Activated T-helper 17 cell treated with anti-CD3 and anti-CD28 coated beads, Interleukin-2, amount 50 U/mL, for 72 hours (primary cell): ENCODE measurements around the gene IKZF3. TPM values are rescaled to one million over a fixed set of nuclear protein-coding genes. Genes with fewer than 3 reads are reported as not detected.
"Not testable (repeated sequence)": the region's sequence is repeated elsewhere in the genome, so short reads cannot be mapped to it uniquely, and the experiment has no call there.

Experiments
- ATAC-seq: fragments of 150-1000 bp; cut with Tn5 transposase; replicated peaks from 2 replicates; pipeline ENCODE4 v1.10.0; 2021; ENCODE audit warnings: mild to moderate bottlenecking, moderate library complexity
- H3K27ac Mint-ChIP-seq: one replicate; pipeline ENCODE4 v1.8.0; 2022; ENCODE audit warnings: mixed read lengths
- H3K27me3 Mint-ChIP-seq: one replicate; pipeline ENCODE4 v1.8.0; 2022; ENCODE audit warnings: mixed read lengths
- H3K36me3 Mint-ChIP-seq: one replicate; pipeline ENCODE4 v1.8.0; 2022; ENCODE audit warnings: low read depth, mild to moderate bottlenecking, mixed read lengths
- H3K4me1 Mint-ChIP-seq: one replicate; pipeline ENCODE4 v1.8.0; 2022; ENCODE audit warnings: mixed read lengths
- H3K4me3 Mint-ChIP-seq: one replicate; pipeline ENCODE4 v1.8.0; 2022; ENCODE audit warnings: mild to moderate bottlenecking, mixed read lengths
- H3K9me3 Mint-ChIP-seq: one replicate; pipeline ENCODE4 v1.8.0; 2022; ENCODE audit warnings: mixed read lengths
- total RNA-seq, 2 donors: library from RNA; stranded (reverse); gene quantifications; one replicate each; pipeline ENCODE4 v1.2.3, GENCODE V29; 2022

The IKZF3 gene
- total RNA-seq: 100 to 1,000 TPM in 1 of 2 donors, 10 to 100 TPM in 1; 55.0 to 119 TPM

- no peaks in the 10 kb centered on the region for H3K9me3 Mint-ChIP-seq
- ATAC-seq: peak; percentile 65
- peak within 1 kb of the TSS; percentile 91 for H3K4me3 Mint-ChIP-seq
- H3K27me3 Mint-ChIP-seq: no peaks in the 10 kb centered on the region
- H3K4me1 Mint-ChIP-seq: peaks cover 41% of the 10 kb centered on the region
- peak within 1 kb of the TSS; percentile 96 for H3K27ac Mint-ChIP-seq
- peaks cover 29% of the 10 kb centered on the region for H3K36me3 Mint-ChIP-seq
Measured at GRCh38 chr17:39863918-39864746, at the start of gene IKZF3. IKZF3 (minus strand) TSS chr17:39864312; CDS start chr17:39864126, 186 bp downstream.

DNA sequence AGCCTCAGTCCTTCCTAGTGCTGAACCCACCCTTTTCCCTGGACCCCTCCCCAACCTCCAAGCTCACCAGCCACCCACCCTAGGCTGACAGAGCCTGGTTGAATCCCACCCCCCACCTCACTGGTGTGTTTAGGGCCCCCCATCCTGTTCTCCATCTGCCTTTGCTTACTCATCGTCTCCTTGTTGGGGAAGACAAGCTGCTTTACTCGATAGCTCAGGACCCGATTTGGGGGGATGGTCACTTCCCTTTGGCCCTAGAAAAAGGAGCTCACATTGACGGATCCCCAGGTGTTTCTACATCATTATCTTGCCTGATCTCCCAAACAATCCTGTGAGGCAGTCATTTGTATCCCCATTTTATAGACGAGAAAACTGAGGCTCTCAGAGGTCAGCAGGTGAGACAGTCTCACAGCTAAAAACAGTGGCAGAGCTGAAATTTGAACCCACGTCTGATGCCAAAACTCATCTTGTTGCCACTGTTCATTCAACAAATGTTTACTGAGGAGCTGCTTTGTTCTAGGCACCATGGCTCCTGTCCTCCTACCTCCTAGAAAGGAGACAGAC, 44.8 kb upstream of the IKZF3 start:
- Mint-ChIP-seq H3K9me3 (no peaks in the 10 kb centered on the region), H3K27ac (no peak overlapping the region), H3K36me3 (peaks cover 81% of the 10 kb centered on the region), H3K4me3 (no peak overlapping the region), H3K27me3 (no peaks in the 10 kb centered on the region), H3K4me1 (peaks cover 6% of the 10 kb centered on the region)
- ATAC-seq: no peak

DNA sequence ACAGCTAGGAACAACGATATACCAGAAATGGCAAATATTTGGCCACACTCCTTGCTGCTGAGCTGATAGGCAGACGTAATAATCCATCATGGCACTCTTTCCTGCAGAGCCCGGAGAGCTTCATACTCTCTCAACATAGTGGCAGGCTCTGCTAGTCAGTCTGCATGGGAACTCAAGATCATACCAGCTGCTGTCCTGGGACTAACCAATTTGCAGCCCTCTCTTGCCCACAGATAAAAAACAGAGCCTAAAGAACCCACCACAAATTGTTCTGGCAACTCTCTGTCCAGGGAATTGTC, 40.8 kb upstream of the IKZF3 start:
- peaks cover 52% of the 10 kb centered on the region for H3K36me3 Mint-ChIP-seq
- no peaks in the 10 kb centered on the region for H3K27me3 Mint-ChIP-seq
- H3K4me1 Mint-ChIP-seq: peaks cover 10% of the 10 kb centered on the region
- no peaks in the 10 kb centered on the region for H3K9me3 Mint-ChIP-seq
- H3K4me3 Mint-ChIP-seq: no peak overlapping the region
- peak overlapping the region; percentile 38 for H3K27ac Mint-ChIP-seq
- ATAC-seq: no peak

DNA sequence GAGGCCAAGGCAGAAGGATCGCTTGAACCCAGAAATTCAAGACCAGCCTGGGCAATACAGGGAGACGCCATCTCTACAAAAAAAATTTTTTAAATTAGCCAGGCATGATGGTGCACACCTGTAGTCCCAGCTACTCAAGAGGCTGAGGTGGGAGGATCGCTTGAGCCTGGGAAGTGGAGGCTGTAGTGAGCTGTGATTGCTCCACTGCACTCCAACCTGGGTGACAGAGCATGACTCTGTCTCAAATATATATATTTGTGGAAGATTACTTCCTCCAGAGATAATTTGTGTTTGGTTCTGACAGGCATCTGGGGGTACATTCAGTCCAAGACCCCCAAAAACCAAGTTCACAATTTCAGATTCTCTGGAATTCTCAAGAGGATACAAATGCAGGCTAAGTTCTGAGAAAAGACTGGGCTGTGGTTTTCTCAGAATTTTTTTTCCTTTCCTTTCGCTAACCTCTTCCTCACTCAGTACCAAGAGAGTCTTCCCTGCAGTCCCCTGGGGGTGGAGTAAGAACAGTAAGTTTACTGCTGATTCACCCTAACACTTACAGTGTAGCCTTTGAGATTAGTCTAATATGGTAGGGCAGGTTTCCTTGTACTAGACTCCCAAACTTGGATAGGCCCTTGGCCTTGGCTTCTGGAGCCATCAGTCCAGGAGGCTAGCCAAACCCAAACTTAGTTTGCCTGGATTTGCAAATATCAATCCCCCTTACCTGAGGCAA, 39.2 kb upstream of the IKZF3 start:
- Mint-ChIP-seq H3K4me1 (peaks cover 10% of the 10 kb centered on the region), H3K9me3 (no peaks in the 10 kb centered on the region), H3K36me3 (peaks cover 39% of the 10 kb centered on the region), H3K27ac (peak overlapping the region; percentile 40), H3K4me3 (peak overlapping the region; percentile 27), H3K27me3 (no peaks in the 10 kb centered on the region)
- peak; percentile 92 for ATAC-seq

DNA sequence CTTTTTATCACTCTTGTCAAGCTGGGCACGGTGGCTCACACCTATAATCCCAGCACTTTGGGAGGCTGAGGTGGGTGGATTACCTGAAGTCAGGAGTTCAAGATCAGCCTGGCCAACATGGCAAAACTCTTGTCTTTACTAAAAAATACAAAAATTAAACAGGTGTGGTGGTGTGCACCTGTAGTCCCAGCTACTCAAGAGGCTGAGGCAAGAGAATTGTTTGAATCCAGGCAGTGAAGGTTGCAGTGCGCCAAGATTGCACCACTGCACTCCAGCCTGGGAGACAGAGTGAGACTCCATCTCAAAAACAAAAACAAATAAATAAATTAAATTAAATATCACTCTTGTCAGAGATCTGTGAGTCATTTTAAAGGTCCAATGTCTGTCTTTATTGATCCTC, 37.9 kb upstream of the IKZF3 start:
- not testable (repeated sequence) for H3K27me3 Mint-ChIP-seq, ATAC-seq, H3K27ac Mint-ChIP-seq, H3K9me3 Mint-ChIP-seq, H3K4me3 Mint-ChIP-seq
- Mint-ChIP-seq H3K4me1 (peaks cover 10% of the 10 kb centered on the region), H3K36me3 (peaks cover 30% of the 10 kb centered on the region)

DNA sequence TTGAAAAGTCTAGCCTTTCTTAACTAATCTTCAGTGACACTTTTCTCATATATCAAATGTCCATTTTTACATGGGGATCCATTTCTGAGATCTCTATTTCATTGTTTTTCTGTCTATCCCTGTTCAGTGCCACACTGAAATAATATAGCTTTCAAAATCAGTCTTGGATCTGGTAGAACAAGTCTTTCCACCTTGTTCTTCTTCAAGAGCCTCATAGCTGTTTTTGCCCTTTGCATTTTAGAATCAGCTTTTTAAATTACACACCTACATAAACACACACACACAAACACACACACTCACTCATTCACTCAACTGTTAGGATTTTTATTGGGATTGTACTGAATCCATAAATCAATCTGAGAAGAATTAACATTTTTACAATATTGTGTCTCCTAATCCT, 35.1 kb upstream of the IKZF3 start:
- peaks cover 10% of the 10 kb centered on the region for H3K4me1 Mint-ChIP-seq
- peaks cover 10% of the 10 kb centered on the region for H3K36me3 Mint-ChIP-seq
- no peak overlapping the region for H3K4me3 Mint-ChIP-seq
- H3K9me3 Mint-ChIP-seq: no peaks in the 10 kb centered on the region
- ATAC-seq: no peak
- no peak overlapping the region for H3K27ac Mint-ChIP-seq
- H3K27me3 Mint-ChIP-seq: no peaks in the 10 kb centered on the region

DNA sequence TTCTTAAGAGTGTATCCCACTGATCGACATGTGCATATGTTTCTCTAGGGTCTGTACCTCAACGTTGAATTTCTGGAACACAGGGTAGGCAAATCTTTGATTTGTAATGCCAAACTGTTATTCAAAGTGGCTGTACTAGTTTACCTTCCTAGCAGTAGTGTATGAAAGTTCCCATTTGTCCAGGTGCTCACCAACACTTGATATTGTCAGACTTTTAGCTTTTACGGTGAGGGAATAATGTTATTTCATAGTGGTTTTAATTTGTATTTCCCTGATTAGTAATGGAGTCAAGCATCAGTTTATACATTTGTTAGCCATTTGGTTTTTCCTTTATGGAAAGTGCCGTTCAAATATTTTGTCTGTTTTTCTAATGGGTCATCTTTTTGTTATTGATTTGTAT, 34.0 kb upstream of the IKZF3 start:
- Mint-ChIP-seq H3K36me3 (peaks cover under 1% of the 10 kb centered on the region), H3K4me1 (peaks cover 5% of the 10 kb centered on the region), H3K9me3 (no peaks in the 10 kb centered on the region), H3K27ac (no peak overlapping the region), H3K27me3 (no peaks in the 10 kb centered on the region), H3K4me3 (no peak overlapping the region)
- ATAC-seq: no peak

DNA sequence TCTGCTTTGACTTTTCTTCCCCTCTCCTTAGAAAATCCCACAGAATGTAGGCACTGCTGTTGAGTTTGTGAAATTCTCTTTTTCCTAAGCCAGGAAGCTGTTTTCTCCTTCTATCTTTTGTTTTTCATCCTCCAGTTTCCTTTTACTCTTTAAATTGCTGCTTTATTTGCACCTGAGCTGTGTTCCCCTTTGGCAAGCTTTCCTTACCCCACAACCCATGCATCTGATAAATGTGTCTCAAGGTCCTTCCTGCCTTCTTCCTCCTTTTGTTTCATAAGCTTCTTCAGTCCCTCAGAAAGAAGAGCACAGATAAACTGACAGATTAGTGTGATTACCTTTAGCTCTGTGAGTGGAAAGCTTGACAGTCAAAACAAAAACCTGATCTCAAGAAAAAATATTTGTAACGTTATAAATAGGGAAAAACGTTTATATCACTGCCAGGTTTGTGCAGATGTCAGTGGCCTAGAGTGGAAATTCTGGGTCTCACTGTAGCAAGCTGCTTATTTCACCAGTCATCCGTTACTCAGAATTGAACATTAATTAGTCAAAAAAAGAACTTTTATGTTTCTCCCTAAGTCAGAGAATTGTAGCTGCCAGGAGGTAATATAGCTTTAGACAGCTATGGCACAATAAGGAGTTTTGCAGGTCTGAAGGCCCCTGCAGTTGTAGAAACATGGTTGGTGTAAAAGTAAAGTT, 30.7 kb upstream of the IKZF3 start:
- peak overlapping the region; percentile 7 for H3K4me3 Mint-ChIP-seq
- peak; percentile 64 for ATAC-seq
- no peaks in the 10 kb centered on the region for H3K9me3 Mint-ChIP-seq
- H3K36me3 Mint-ChIP-seq: no peaks in the 10 kb centered on the region
- peaks cover 8% of the 10 kb centered on the region for H3K27me3 Mint-ChIP-seq
- H3K4me1 Mint-ChIP-seq: peaks cover 5% of the 10 kb centered on the region
- H3K27ac Mint-ChIP-seq: peak overlapping the region; percentile 18

- Mint-ChIP-seq H3K4me1 (no peaks in the 10 kb centered on the region), H3K36me3 (no peaks in the 10 kb centered on the region), H3K4me3 (no peak overlapping the region), H3K27ac (no peak overlapping the region), H3K9me3 (no peaks in the 10 kb centered on the region), H3K27me3 (peaks cover 13% of the 10 kb centered on the region)
- no peak for ATAC-seq
Measured at GRCh38 chr17:39889200-39889599, 25.1 kb upstream of the IKZF3 start.

DNA sequence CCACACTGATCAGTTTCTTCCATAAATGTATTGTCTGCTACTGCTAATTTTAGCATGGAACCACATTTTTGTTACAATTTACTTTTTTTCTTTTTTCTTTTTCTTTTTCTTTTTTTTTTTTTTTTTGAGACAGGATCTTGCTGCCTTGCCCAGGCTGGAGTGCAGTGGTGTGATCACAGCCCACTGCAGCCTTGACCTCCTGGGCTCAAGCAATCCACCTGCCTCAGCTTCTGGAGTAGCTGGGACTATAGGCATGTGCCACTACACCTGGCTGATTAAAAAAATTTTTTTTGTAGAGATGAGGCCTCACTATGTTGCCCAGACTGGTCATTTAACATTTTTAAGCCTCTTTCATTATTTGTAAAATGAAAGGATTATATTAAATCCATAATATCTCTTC, 23.0 kb upstream of the IKZF3 start:
- no peaks in the 10 kb centered on the region for H3K9me3 Mint-ChIP-seq
- H3K36me3 Mint-ChIP-seq: no peaks in the 10 kb centered on the region
- peaks cover 8% of the 10 kb centered on the region for H3K27me3 Mint-ChIP-seq
- H3K4me3 Mint-ChIP-seq: no peak overlapping the region
- H3K4me1 Mint-ChIP-seq: no peaks in the 10 kb centered on the region
- no peak overlapping the region for H3K27ac Mint-ChIP-seq
- no peak for ATAC-seq

DNA sequence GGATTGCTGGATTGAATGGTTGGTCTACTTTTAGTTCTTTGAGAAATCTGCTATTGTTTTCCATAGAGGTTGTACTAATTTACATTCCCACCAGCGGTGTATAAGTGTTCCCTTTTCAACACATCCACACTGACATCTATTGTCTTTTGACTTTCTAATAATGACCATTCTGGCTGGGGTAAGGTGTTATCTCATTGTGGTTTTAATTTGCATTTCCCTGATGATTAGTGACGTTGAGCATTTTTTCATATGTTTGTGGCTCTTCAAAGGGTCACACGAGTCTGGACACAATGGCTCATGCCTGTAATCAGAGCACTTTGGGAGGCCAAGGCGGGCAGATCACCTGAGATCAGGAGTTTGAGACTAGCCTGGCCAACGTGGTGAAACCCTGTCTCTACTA, 22.0 kb upstream of the IKZF3 start:
- ATAC-seq, H3K27me3 Mint-ChIP-seq, H3K36me3 Mint-ChIP-seq, H3K4me3 Mint-ChIP-seq, H3K4me1 Mint-ChIP-seq, H3K9me3 Mint-ChIP-seq, H3K27ac Mint-ChIP-seq: not testable (repeated sequence)

- H3K9me3 Mint-ChIP-seq: no peaks in the 10 kb centered on the region
- peaks cover 9% of the 10 kb centered on the region for H3K4me1 Mint-ChIP-seq
- H3K4me3 Mint-ChIP-seq: no peak overlapping the region
- no peak for ATAC-seq
- H3K27ac Mint-ChIP-seq: no peak overlapping the region
- no peaks in the 10 kb centered on the region for H3K27me3 Mint-ChIP-seq
- peaks cover 2% of the 10 kb centered on the region for H3K36me3 Mint-ChIP-seq
Measured at GRCh38 chr17:39872751-39873150, 8.6 kb upstream of the IKZF3 start.

DNA sequence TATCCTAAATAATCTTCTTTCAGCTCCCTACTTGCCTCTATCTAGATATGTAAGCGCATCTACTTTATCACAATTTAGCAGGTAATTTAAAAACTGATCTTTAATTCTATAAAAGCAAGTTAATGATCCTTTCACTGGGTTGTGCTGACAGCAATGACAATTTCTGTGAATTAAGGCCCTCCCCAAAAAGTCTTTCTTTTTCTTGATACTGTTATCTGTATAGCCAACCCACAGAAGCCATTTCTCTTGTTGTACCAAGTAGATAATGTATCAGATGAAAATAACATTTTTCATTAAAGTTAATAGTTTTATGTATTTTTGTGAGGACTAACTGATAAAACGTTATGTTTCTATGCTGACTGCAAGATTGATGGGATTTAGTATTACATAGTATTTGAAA, 7.7 kb upstream of the IKZF3 start:
- Mint-ChIP-seq H3K9me3 (no peaks in the 10 kb centered on the region), H3K4me3 (no peak overlapping the region), H3K36me3 (peaks cover 10% of the 10 kb centered on the region), H3K27me3 (no peaks in the 10 kb centered on the region), H3K27ac (no peak overlapping the region), H3K4me1 (peaks cover 16% of the 10 kb centered on the region)
- ATAC-seq: no peak

- Mint-ChIP-seq H3K36me3 (peaks cover 10% of the 10 kb centered on the region), H3K4me3 (no peak overlapping the region), H3K4me1 (peaks cover 24% of the 10 kb centered on the region)
Measured at GRCh38 chr17:39870776-39871175, 6.7 kb upstream of the IKZF3 start.

More at GRCh38 chr17:39870776-39871175, 6.7 kb upstream of the IKZF3 start:
- Mint-ChIP-seq H3K9me3 (no peaks in the 10 kb centered on the region), H3K27me3 (no peaks in the 10 kb centered on the region), H3K27ac (no peak overlapping the region)
- ATAC-seq: no peak
